CD14-positive monocyte (primary cell): ENCODE measurements around the gene RASL11B. TPM values are rescaled to one million over a fixed set of nuclear protein-coding genes. Genes with fewer than 3 reads are reported as not detected.

Source experiments
- DNase-seq, 3 donors: peaks; one replicate each; pipeline ENCODE4 v3.0.0-alpha.2; 2011 to 2022
- H2AFZ ChIP-seq: 2 replicates; pipeline ENCODE4 v1.6.0; 2012; ENCODE audit warnings: mild to moderate bottlenecking, low read depth, low read length, inconsistent platforms; ENCODE audit not compliant: insufficient read depth, poor library complexity, severe bottlenecking
- H3K27ac ChIP-seq, 2 donors: 1 replicate in 1 of 2; 2 replicates in 1 of 2; pipeline ENCODE4 v1.5.1; 2012 to 2013; ENCODE audit warnings: low read length in 2 of 2, control low read depth in 1 of 2, inconsistent platforms in 1 of 2, low read depth in 1 of 2, mild to moderate bottlenecking in 1 of 2
- H3K27me3 ChIP-seq, 2 donors: one replicate each; pipeline versions ENCODE4 v1.6.0 to v1.6.1; 2011 to 2013; ENCODE audit warnings: low read length in 2 of 2; ENCODE audit not compliant: control insufficient read depth in 2 of 2, insufficient read depth in 2 of 2
- H3K36me3 ChIP-seq, 2 donors: replicated peaks in 1 of 2; 1 replicate in 1 of 2; 2 replicates in 1 of 2; pipeline versions ENCODE4 v1.5.1 to v1.6.1; 2012 to 2013; ENCODE audit warnings: low read length in 2 of 2, control low read depth in 1 of 2, inconsistent platforms in 1 of 2, mild to moderate bottlenecking in 1 of 2; ENCODE audit not compliant: insufficient read depth in 2 of 2, control insufficient read depth in 1 of 2
- H3K4me1 ChIP-seq, 2 donors: 1 replicate in 1 of 2; 2 replicates in 1 of 2; pipeline versions ENCODE4 v1.5.1 to v1.6.1; 2012 to 2013; ENCODE audit warnings: low read length in 2 of 2, control low read depth in 1 of 2, inconsistent platforms in 1 of 2, mild to moderate bottlenecking in 1 of 2, moderate library complexity in 1 of 2; ENCODE audit not compliant: insufficient read depth in 2 of 2, control insufficient read depth in 1 of 2
- H3K4me2 ChIP-seq: replicated peaks from 2 replicates; pipeline ENCODE3; 2012; ENCODE audit warnings: low read length, moderate library complexity, mild to moderate bottlenecking; ENCODE audit not compliant: poor library complexity, severe bottlenecking; ENCODE audit errors: extremely low read depth
- H3K4me3 ChIP-seq, 3 experiments: fragments of 200-600 bp in 1 of 3; sonication (generic) in 1 of 3; replicated peaks in 1 of 3; 1 replicate in 2 of 3; 2 replicates in 1 of 3; pipeline ENCODE4 v1.5.1; 2011 to 2013; ENCODE audit warnings: low read length in 3 of 3, mild to moderate bottlenecking in 3 of 3, control low read depth in 2 of 3, low read depth in 2 of 3, inconsistent platforms in 1 of 3, moderate library complexity in 1 of 3
- H3K79me2 ChIP-seq: 2 replicates; pipeline ENCODE4 v1.6.0; 2012; ENCODE audit warnings: mild to moderate bottlenecking, control low read depth, inconsistent platforms, low read length, moderate library complexity; ENCODE audit not compliant: insufficient read depth
- H3K9ac ChIP-seq: 2 replicates; pipeline ENCODE4 v1.6.0; 2017; ENCODE audit warnings: low read length, mild to moderate bottlenecking; ENCODE audit not compliant: insufficient read depth, poor library complexity, severe bottlenecking
- H3K9me3 ChIP-seq, 2 donors: replicated peaks in 1 of 2; 1 replicate in 1 of 2; 2 replicates in 1 of 2; pipeline versions ENCODE4 v1.5.1 to v1.6.1; 2012 to 2013; ENCODE audit warnings: low read length in 2 of 2, control low read depth in 1 of 2; ENCODE audit not compliant: control insufficient read depth in 1 of 2, insufficient read depth in 1 of 2
- H4K20me1 ChIP-seq: 2 replicates; pipeline ENCODE4 v1.6.0; 2012; ENCODE audit warnings: mild to moderate bottlenecking, low read length, control low read depth, moderate library complexity; ENCODE audit not compliant: insufficient read depth
- H3K27ac Mint-ChIP-seq, 7 donors: one replicate each; pipeline ENCODE4 v1.8.0; 2020; ENCODE audit warnings: mild to moderate bottlenecking in 7 of 7, mixed read lengths in 7 of 7, moderate library complexity in 6 of 7, inconsistent platforms in 2 of 7
- H3K27me3 Mint-ChIP-seq, 3 donors: one replicate each; pipeline ENCODE4 v1.8.0; 2021 to 2022; ENCODE audit warnings: low read depth in 3 of 3, mild to moderate bottlenecking in 3 of 3, mixed read lengths in 3 of 3, moderate library complexity in 3 of 3, inconsistent platforms in 1 of 3
- H3K36me3 Mint-ChIP-seq, 2 donors: one replicate each; pipeline ENCODE4 v1.8.0; 2020; ENCODE audit warnings: mixed read lengths in 2 of 2, inconsistent platforms in 1 of 2, mild to moderate bottlenecking in 1 of 2
- H3K4me1 Mint-ChIP-seq: one replicate; pipeline ENCODE4 v1.8.0; 2020; ENCODE audit warnings: mild to moderate bottlenecking, mixed read lengths
- H3K4me3 Mint-ChIP-seq, 2 donors: one replicate each; pipeline ENCODE4 v1.8.0; 2020; ENCODE audit warnings: mild to moderate bottlenecking in 2 of 2, mixed read lengths in 2 of 2, moderate library complexity in 1 of 2
- H3K9me3 Mint-ChIP-seq, 7 donors: one replicate each; pipeline ENCODE4 v1.8.0; 2020 to 2022; ENCODE audit warnings: mixed read lengths in 7 of 7, mild to moderate bottlenecking in 6 of 7, moderate library complexity in 6 of 7, inconsistent platforms in 2 of 7
- CTCF ChIP-seq: fragments of 200-600 bp; IDR thresholded peaks from one replicate; pipeline ENCODE4 v1.8.0; 2022; ENCODE audit warnings: antibody characterized with exemption, mild to moderate bottlenecking
- WGBS: methylation state at CpG from one replicate; pipeline ENCODE4 v1.1.5; 2013; ENCODE audit warnings: missing lambda C conversion rate; ENCODE audit not compliant: insufficient coverage; 5-methylcytosine and 5-hydroxymethylcytosine counted together
- intact Hi-C, 2 donors: fragments of 100-400 bp; cut with micrococcal nuclease; formaldehyde crosslinking; loops; one replicate each; pipeline versions ENCODE4 v1.15.0 to v1.15.1; 2023
- polyA plus RNA-seq, 3 donors: library from polyadenylated mRNA; depleted of rRNA in 1 of 3; unstranded in 2 of 3; stranded (reverse) in 1 of 3; fragments of 300-500 nt in 2 of 3; fragments of >200 nt in 1 of 3; fragmentation: Illumina TruSeq in 2 of 3; gene quantifications; 1 replicate in 2 of 3; 2 replicates in 1 of 3; pipeline ENCODE4 v1.2.3, GENCODE V29; 2012 to 2021

The RASL11B gene
- polyA plus RNA-seq, 3 donors = not detected

DNA sequence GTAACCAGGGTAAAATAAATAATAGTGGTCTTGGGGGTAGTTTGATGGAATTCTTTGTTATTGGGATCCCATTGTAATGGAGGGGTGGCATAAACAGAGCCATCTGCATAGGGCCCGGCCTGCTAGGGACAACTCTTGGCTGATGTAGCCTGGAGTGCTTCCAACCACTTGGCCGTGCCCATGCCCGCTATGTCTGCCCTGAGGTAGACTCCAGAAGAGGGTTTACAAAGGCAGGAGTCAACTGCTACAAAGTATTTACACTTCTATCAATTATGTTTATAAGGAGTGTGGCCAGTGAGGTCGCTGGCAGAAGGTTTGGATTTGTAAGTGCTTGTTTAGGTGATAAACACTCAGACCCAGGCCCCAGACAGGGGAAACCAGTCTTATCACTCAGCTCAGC, 8.1 kb downstream of the RASL11B start:
- Histone ChIP-seq H3K27me3 (no peaks in the 10 kb centered on the region), H3K9ac (no peak overlapping the region), H3K27ac (no peak overlapping the region), H3K9me3 (no peaks in the 10 kb centered on the region), H3K79me2 (no peaks in the 10 kb centered on the region), H3K4me2 (no peak overlapping the region), H4K20me1 (no peaks in the 10 kb centered on the region), H3K4me3 (no peak overlapping the region), H2AFZ (no peak overlapping the region), H3K4me1 (no peaks in the 10 kb centered on the region), H3K36me3 (no peaks in the 10 kb centered on the region)
- no peaks in the 10 kb centered on the region for H3K9me3 Mint-ChIP-seq
- H3K4me3 Mint-ChIP-seq = no peak overlapping the region
- H3K4me1 Mint-ChIP-seq = no peaks in the 10 kb centered on the region
- H3K27ac Mint-ChIP-seq = no peak overlapping the region
- WGBS = 100% methylated on average over 1 of the region's 4 CpGs
- intact Hi-C loops = no loop called here
- peaks cover 12 to 15% of the 10 kb centered on the region in 2 donors for H3K36me3 Mint-ChIP-seq
- no peak for DNase-seq
- no peak for TF ChIP-seq CTCF
- H3K27me3 Mint-ChIP-seq = peaks cover 0 to 4% (median 2%) of the 10 kb centered on the region in 3 donors

GRCh38 chr4:52873191-52873590, 11.1 kb downstream of the RASL11B start:
- no peak overlapping the region for H3K27ac ChIP-seq
- no peak overlapping the region for H2AFZ ChIP-seq
- WGBS = no CpG with 5 or more reads among the region's 1 CpG
- no peaks in the 10 kb centered on the region for H3K9me3 ChIP-seq
- H3K4me3 Mint-ChIP-seq = no peak overlapping the region
- no peak overlapping the region for H3K4me2 ChIP-seq
- H4K20me1 ChIP-seq = no peaks in the 10 kb centered on the region
- no peaks in the 10 kb centered on the region for H3K27me3 ChIP-seq
- no peak for DNase-seq
- no peaks in the 10 kb centered on the region for H3K9me3 Mint-ChIP-seq
- H3K79me2 ChIP-seq = no peaks in the 10 kb centered on the region
- no peaks in the 10 kb centered on the region for H3K27me3 Mint-ChIP-seq
- intact Hi-C loops = no loop called here
- TF ChIP-seq CTCF = no peak
- H3K36me3 ChIP-seq = no peaks in the 10 kb centered on the region
- no peak overlapping the region for H3K9ac ChIP-seq
- peaks cover 8% of the 10 kb centered on the region for H3K4me1 Mint-ChIP-seq
- H3K4me3 ChIP-seq = no peak overlapping the region
- no peak overlapping the region for H3K27ac Mint-ChIP-seq
- peaks cover 12 to 20% of the 10 kb centered on the region in 2 donors for H3K36me3 Mint-ChIP-seq
- no peaks in the 10 kb centered on the region for H3K4me1 ChIP-seq
